ENCODE data around the gene SRGAP2C.
"Not testable (repeated sequence)": the region's sequence is repeated elsewhere in the genome, so short reads cannot be mapped to it uniquely, and the experiment has no call there.

Gene SRGAP2C

GRCh38 chr1:121208375-121208774 is 23.6 kb downstream of the SRGAP2C start:
- CTCF ChIA-PET; POLR2A ChIA-PET; DNase-seq (ENCODE audit: low read depth, low spot score); H3K4me3 ChIP-seq (ENCODE audit: low read depth, low read length): not testable (repeated sequence)

- POLR2A ChIA-PET; H3K4me3 ChIP-seq (ENCODE audit: low read depth, low read length); DNase-seq (ENCODE audit: low read depth, low spot score); CTCF ChIA-PET: not testable (repeated sequence)
These were observed 26.0 kb downstream of the SRGAP2C start for GRCh38 chr1:121210778-121211177.

GRCh38 chr1:121213491-121213890 is 28.7 kb downstream of the SRGAP2C start:
- DNase-seq (ENCODE audit: low read depth, low spot score); H3K4me3 ChIP-seq (ENCODE audit: low read depth, low read length); CTCF ChIA-PET; POLR2A ChIA-PET: not testable (repeated sequence)

DNA sequence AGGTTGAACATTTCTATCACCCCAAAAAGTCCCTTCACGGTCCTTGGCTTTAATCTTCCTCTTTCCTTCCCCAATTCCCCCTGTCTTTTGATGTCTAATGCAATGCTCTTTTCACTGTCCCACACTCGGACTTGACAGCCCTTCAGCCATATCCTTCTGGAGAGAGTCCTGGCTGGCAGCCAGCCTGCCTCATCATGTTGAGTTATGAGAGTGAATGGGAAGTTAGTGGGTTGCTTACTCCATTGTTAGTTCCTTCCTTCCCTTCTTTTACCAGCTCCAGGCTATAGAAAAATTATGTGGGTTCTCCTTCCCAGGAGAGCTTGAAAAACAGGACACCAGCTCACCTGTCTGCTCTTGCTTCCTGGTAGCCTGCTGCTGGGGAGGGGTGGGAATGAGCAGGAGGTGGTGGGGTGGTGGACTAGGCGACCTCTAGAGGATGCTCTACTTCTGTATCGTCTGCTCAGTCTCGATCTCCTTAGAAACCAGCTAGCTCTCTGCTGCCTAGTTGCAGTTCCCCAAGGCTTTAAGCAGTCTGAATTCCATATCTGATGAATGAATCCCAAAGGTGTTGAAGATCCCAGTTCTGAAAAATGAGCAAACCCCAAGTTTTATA is 29.9 kb downstream of the SRGAP2C start:
- POLR2A ChIA-PET; H3K4me3 ChIP-seq (ENCODE audit: low read depth, low read length); DNase-seq (ENCODE audit: low read depth, low spot score); CTCF ChIA-PET: not testable (repeated sequence)

- DNase-seq (ENCODE audit: low read depth, low spot score); CTCF ChIA-PET; POLR2A ChIA-PET; H3K4me3 ChIP-seq (ENCODE audit: low read depth, low read length): not testable (repeated sequence)
These were observed 31.1 kb downstream of the SRGAP2C start for GRCh38 chr1:121215699-121216417.

- DNase-seq (ENCODE audit: low read depth, low spot score); POLR2A ChIA-PET; CTCF ChIA-PET; H3K4me3 ChIP-seq (ENCODE audit: low read depth, low read length): not testable (repeated sequence)
These were observed 31.9 kb downstream of the SRGAP2C start for GRCh38 chr1:121216676-121217075.

DNA sequence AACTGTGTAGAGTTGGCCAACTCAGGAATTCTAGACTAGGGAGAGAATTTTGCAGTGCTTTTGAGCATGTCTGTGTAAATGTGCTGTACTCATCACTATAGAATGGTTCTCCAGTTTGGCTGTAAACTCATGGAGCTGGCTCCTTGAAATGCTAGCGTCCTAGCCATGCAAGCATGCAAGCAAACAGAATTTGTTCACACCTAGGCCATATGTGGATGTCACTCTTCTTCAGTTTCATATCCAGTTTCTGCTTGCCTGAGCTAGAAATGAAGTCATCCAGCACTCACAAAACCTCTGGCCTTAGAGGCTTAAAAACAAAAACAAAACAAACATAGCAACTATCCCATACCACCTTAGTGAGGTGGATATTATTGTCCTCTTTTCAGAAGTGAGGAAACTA is 37.0 kb downstream of the SRGAP2C start:
- CTCF ChIA-PET; H3K4me3 ChIP-seq (ENCODE audit: low read depth, low read length); DNase-seq (ENCODE audit: low read depth, low spot score); POLR2A ChIA-PET: not testable (repeated sequence)

DNA sequence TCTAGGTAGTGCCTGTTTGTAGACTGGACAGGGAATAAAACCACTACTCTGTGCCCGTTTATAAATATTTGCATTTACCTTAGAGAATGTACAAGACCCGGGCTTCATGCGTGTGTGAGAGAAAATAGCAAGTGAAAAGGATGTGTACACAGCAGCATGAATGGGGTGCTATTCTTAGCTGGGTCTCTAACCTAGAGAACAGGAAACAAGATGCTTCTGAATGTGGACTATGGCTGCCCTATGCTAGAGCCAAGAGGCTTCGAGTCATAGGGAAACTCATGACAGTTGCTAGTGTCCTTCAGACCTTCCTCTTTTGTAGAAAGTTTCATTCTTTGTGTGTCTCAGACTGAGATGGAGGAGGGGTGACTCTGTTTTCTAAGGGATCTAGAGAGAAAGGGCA is 39.9 kb downstream of the SRGAP2C start:
- H3K4me3 ChIP-seq (ENCODE audit: low read depth, low read length); DNase-seq (ENCODE audit: low read depth, low spot score); POLR2A ChIA-PET; CTCF ChIA-PET: not testable (repeated sequence)

GRCh38 chr1:121226295-121226904 is 41.6 kb downstream of the SRGAP2C start:
- POLR2A ChIA-PET; H3K4me3 ChIP-seq (ENCODE audit: low read depth, low read length); DNase-seq (ENCODE audit: low read depth, low spot score); CTCF ChIA-PET: not testable (repeated sequence)

GRCh38 chr1:121226925-121227324 is 42.1 kb downstream of the SRGAP2C start:
- POLR2A ChIA-PET; CTCF ChIA-PET; H3K4me3 ChIP-seq (ENCODE audit: low read depth, low read length); DNase-seq (ENCODE audit: low read depth, low spot score): not testable (repeated sequence)

DNA sequence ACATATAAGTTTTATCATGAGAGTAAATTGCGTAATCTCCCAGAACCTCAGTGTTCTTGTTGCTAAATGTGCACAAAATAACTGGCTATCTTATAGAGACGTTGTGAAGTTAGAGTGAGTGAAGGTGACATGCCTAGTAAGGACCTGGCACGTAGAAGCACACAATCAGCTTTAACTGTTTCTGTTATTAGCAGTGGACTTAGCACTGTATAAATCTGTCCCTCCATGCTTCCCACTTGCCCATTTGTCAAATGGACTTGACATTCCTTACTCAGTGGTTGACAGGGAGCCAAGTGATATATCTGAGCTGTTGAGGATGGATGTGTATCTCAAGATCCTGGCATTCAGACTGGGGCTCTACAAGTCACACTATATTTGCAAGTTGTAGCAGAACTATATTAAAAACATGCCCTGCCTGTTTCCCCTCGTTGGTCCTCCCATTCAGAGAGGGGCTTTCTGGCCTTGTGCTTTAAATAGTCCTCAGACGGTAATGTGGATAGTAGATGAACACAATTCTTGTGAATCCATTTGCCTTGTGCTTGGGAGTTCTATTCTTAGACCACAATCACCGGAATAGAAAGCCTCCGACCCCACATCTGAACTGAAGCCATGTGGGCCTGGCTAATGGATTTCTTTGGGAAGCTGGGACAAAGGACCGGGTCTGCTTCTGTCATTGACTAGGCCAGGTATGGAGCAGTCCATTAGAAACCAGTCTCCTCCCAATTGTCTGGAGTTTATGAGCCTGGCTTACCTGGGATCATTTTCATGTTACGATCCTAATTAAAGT is 43.0 kb downstream of the SRGAP2C start:
- POLR2A ChIA-PET; H3K4me3 ChIP-seq (ENCODE audit: low read depth, low read length); DNase-seq (ENCODE audit: low read depth, low spot score); CTCF ChIA-PET: not testable (repeated sequence)

- H3K4me3 ChIP-seq (ENCODE audit: low read depth, low read length); POLR2A ChIA-PET; DNase-seq (ENCODE audit: low read depth, low spot score); CTCF ChIA-PET: not testable (repeated sequence)
These were observed 45.9 kb downstream of the SRGAP2C start for GRCh38 chr1:121230636-121231035.

DNA sequence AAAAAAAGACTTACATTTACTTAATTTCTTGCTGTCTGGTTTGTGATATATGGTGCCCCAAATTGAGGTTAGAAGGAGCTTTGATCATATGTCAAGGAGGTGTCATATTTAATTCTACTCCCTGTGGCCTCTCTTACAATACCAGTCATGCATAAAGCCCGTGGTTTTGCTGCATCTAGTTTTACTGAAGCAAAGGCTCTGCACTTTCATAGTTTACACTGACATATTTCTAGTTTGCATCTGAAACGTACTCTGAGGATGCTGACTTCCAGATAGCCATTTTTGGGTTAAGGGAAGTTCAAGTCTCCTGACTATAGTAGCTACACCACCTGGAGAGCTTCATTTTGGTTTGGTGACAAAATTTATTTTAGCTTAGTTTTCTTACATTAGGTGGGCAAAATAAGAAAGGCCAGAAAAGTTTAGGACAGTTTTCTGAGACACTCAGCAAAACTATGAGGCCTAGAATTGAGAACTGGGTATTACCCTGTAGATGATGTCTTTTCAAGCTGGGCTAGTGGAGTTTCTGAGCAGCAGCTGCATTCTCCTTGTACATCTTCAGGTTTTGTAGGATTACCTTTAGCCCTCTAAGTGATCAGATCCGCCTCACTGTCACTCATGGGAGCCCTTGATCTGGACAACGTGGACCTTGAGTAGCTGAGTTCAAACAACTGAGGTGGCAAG is 47.8 kb downstream of the SRGAP2C start:
- CTCF ChIA-PET; DNase-seq (ENCODE audit: low read depth, low spot score); H3K4me3 ChIP-seq (ENCODE audit: low read depth, low read length); POLR2A ChIA-PET: not testable (repeated sequence)

GRCh38 chr1:121234090-121234759 is 49.5 kb downstream of the SRGAP2C start:
- POLR2A ChIA-PET; CTCF ChIA-PET; H3K4me3 ChIP-seq (ENCODE audit: low read depth, low read length); DNase-seq (ENCODE audit: low read depth, low spot score): not testable (repeated sequence)

DNA sequence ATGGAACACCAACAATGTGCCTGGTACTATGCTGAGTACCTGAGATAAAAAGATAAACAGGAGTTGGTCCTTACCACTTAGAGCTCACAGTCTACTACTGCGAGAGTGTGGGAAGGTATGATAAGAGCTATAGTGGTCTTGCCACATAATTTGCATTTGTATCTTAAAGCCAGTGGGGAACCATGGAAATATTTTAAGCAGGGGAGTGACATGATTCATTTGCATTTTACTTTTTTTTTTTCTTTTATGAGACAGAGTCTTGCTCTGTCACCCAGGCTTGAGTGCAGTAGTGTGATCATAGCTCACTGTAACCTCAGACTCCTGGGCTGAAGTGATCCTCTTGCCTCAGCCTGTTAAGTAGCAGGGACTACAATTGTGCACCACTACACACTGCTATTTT is 53.6 kb downstream of the SRGAP2C start:
- POLR2A ChIA-PET, CTCF ChIA-PET: not testable (repeated sequence)

GRCh38 chr1:121243913-121244312 is 59.1 kb downstream of the SRGAP2C start:
- POLR2A ChIA-PET; DNase-seq (ENCODE audit: low read depth, low spot score); H3K4me3 ChIP-seq (ENCODE audit: low read depth, low read length); CTCF ChIA-PET: not testable (repeated sequence)

More for the DNA sequence above, 53.6 kb downstream of the SRGAP2C start:
- H3K4me3 ChIP-seq (ENCODE audit: low read depth, low read length); DNase-seq (ENCODE audit: low read depth, low spot score): not testable (repeated sequence)
